Hepatocyte (in vitro differentiated cells): ENCODE results near the gene TNFSF11.

Experiments used
- CTCF ChIP-seq: fragments of 200-600 bp; sonication (generic); IDR thresholded peaks from 2 replicates; pipeline ENCODE4 v1.5.1; 2016; ENCODE audit warnings: antibody characterized with exemption, mild to moderate bottlenecking; ENCODE audit not compliant: poor library complexity
- EZH2 ChIP-seq: fragments of 200-600 bp; sonication (generic); IDR thresholded peaks from 2 replicates; pipeline ENCODE4 v1.6.1; 2016; ENCODE audit warnings: antibody characterized with exemption, mild to moderate bottlenecking, borderline replicate concordance
- EZH2phosphoT487 ChIP-seq: fragments of 200-600 bp; sonication (generic); IDR thresholded peaks from one replicate; pipeline ENCODE4 v1.6.1; 2018; ENCODE audit warnings: antibody characterized with exemption, mild to moderate bottlenecking, low read depth, moderate library complexity; ENCODE audit not compliant: unreplicated experiment, severe bottlenecking

- no peak for TF ChIP-seq CTCF
- no peak for TF ChIP-seq EZH2phosphoT487
- TF ChIP-seq EZH2 = no peak
Observed at GRCh38 chr13:42656958-42657357, 83.0 kb downstream of the TNFSF11 start.
